MM.1S (cell line): ENCODE results near the gene ZNF513.

Source experiments
- CTCF ChIP-seq: fragments of 300-600 bp; sonication (generic); IDR thresholded peaks from 2 replicates; pipeline ENCODE4 v1.5.1; 2016; ENCODE audit warnings: antibody characterized with exemption, low read length, mixed read lengths
- EZH2 ChIP-seq: fragments of 300-600 bp; sonication (generic); optimal IDR thresholded peaks from 2 replicates; pipeline ENCODE3; 2017; ENCODE audit warnings: low read depth, mild to moderate bottlenecking, antibody characterized with exemption, low read length, mixed read lengths
- EZH2phosphoT487 ChIP-seq: fragments of 300-600 bp; sonication (generic); IDR thresholded peaks from 2 replicates; pipeline ENCODE4 v1.6.1; 2018; ENCODE audit warnings: antibody characterized with exemption, low read length

GRCh38 chr2:27400348-27401135, 20.0 kb upstream of the ZNF513 start:
- no peak for TF ChIP-seq CTCF
- TF ChIP-seq EZH2, result no peak
- TF ChIP-seq EZH2phosphoT487, result no peak
